ENCODE results near the gene ZC3H15.

- no peak for TF ChIP-seq CTCF (conservative IDR thresholded peaks at IDR 0.05; ENCODE audit: low read depth in 2 of 2)
- no peak for TF ChIP-seq REST (IDR thresholded peaks at IDR 0.05; ENCODE audit: unreplicated experiment)
- no peak for TF ChIP-seq POLR2AphosphoS5 (IDR thresholded peaks at IDR 0.05; ENCODE audit: low read depth)
- TF ChIP-seq EZH2 (IDR thresholded peaks at IDR 0.05; ENCODE audit: low read depth, unreplicated experiment): no peak
- no peak for TF ChIP-seq ETS1 (IDR thresholded peaks at IDR 0.05)
- no peak for TF ChIP-seq EZH2phosphoT487 (IDR thresholded peaks at IDR 0.05; ENCODE audit: unreplicated experiment)
These were observed 18.6 kb upstream of the ZC3H15 start for GRCh38 chr2:186467421-186467820.

All from GM23338 (cell line).